H1 (cell line): Measurements from ENCODE around the gene CDK5RAP2. TPM values are rescaled to one million over a fixed set of nuclear protein-coding genes. Genes with fewer than 3 reads are reported as not detected.

ENCODE experiments used
- RAD21 ChIP-seq, 2 experiments: IDR thresholded peaks in 1 of 2; conservative IDR thresholded peaks in 1 of 2; 2 replicates each; pipeline ENCODE4 v1.6.1; 2011; ENCODE audit warnings: low read depth in 2 of 2, low read length in 2 of 2, improper control_type of control experiment in 1 of 2, inconsistent platforms in 1 of 2, mild to moderate bottlenecking in 1 of 2, moderate library complexity in 1 of 2
- SRF ChIP-seq: IDR thresholded peaks from 2 replicates; pipeline ENCODE4 v1.6.1; 2011; ENCODE audit warnings: mild to moderate bottlenecking, low read depth, low read length, moderate library complexity
- polyA plus RNA-seq, 7 experiments: library from polyadenylated mRNA; depleted of rRNA in 3 of 7; stranded (reverse) in 5 of 7; unstranded in 2 of 7; fragments of >200 nt in 5 of 7; fragments of 200-250 nt in 2 of 7; gene quantifications; 1 replicate in 5 of 7; 2 replicates in 1 of 7; 4 replicates in 1 of 7; pipeline versions ENCODE4 v1.2.1 to v1.2.3, GENCODE V29; 2011 to 2013; ENCODE audit warnings: missing spikeins in 2 of 7, mixed read lengths in 2 of 7
- total RNA-seq: library from RNA; stranded (reverse); fragmentation: NEBNext Ultra II Directional; extraction: Animal tissue kit (Norgen Biotek cat#: 25700); gene quantifications from 2 replicates; pipeline ENCODE4 v1.2.1, GENCODE V29; 2021

The CDK5RAP2 gene
- total and polyA plus RNA-seq, 2 of the 8 experiments (the other 6 are each of a cell fraction or from before 2014, with no cell fraction given): 19.8 to 49.4 TPM

DNA sequence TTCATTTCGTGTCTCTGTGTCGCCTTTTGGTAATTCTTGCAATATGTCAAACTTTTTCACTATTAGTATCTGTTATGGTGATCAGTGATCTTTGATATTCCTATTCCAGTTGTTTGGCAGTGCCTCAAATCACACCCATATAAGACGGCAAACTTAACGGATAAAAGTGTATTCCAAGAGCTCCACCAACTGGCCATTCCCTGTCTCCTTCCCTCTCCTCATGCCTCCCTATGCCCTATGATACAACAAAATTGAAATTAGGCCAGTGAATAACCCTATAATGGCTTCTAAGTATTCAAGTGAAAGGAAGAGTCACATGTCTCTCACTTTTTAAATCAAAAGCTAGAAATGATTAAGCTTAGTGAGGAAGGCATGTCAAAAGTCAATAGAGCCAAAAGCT is 74.8 kb downstream of the CDK5RAP2 start (continued):
- TF ChIP-seq SRF (no peak), RAD21 (IDR thresholded peaks at IDR 0.05 in 1 of 2, conservative IDR thresholded peaks at IDR 0.05 in 1 of 2; ENCODE audit: low read depth in 2 of 2, low read length in 2 of 2) (peak; percentile 46 to 49)
